H9 (cell line): ENCODE results near the gene XRCC3. TPM values are rescaled to one million over a fixed set of nuclear protein-coding genes. Genes with fewer than 3 reads are reported as not detected.

Experiments
- DNase-seq: peaks from one replicate; pipeline ENCODE4 v3.0.0-alpha.2; 2017
- H2AFZ ChIP-seq: one replicate; pipeline ENCODE4 v1.6.1; 2013; ENCODE audit warnings: mild to moderate bottlenecking, low read length, control low read depth, moderate library complexity
- H2AK5ac ChIP-seq: 2 replicates; pipeline ENCODE4 v1.6.1; 2013; ENCODE audit warnings: low read length, control low read depth, mixed read lengths; ENCODE audit not compliant: insufficient read length
- H2BK120ac ChIP-seq: one replicate; pipeline ENCODE4 v1.6.1; 2013; ENCODE audit warnings: low read depth, mild to moderate bottlenecking, low read length, control low read depth, inconsistent platforms; ENCODE audit not compliant: poor library complexity, severe bottlenecking
- H2BK12ac ChIP-seq: 2 replicates; pipeline ENCODE4 v1.6.1; 2013; ENCODE audit warnings: low read length, control low read depth, mixed read lengths, low read depth; ENCODE audit not compliant: insufficient read length
- H2BK15ac ChIP-seq: 2 replicates; pipeline ENCODE4 v1.6.1; 2013; ENCODE audit warnings: low read depth, low read length, control low read depth
- H2BK20ac ChIP-seq: one replicate; pipeline ENCODE4 v1.6.1; 2013; ENCODE audit warnings: low read depth, mild to moderate bottlenecking, low read length, control low read depth, inconsistent platforms; ENCODE audit not compliant: poor library complexity, severe bottlenecking
- H2BK5ac ChIP-seq: 2 replicates; pipeline ENCODE4 v1.6.1; 2013; ENCODE audit warnings: low read length, control low read depth, mixed read lengths; ENCODE audit not compliant: insufficient read length
- H3K14ac ChIP-seq: 2 replicates; pipeline ENCODE4 v1.6.1; 2013; ENCODE audit warnings: low read length, control low read depth; ENCODE audit not compliant: insufficient read depth
- H3K18ac ChIP-seq: 2 replicates; pipeline ENCODE4 v1.6.1; 2013; ENCODE audit warnings: low read depth, mild to moderate bottlenecking, mixed read lengths, low read length, control low read depth; ENCODE audit not compliant: insufficient read length
- H3K23ac ChIP-seq: 2 replicates; pipeline ENCODE4 v1.6.1; 2013; ENCODE audit warnings: low read length, control low read depth, mixed read lengths, low read depth; ENCODE audit not compliant: insufficient read length
- H3K23me2 ChIP-seq: 2 replicates; pipeline ENCODE4 v1.6.1; 2013; ENCODE audit warnings: low read depth, mild to moderate bottlenecking, mixed read lengths, low read length, control low read depth; ENCODE audit not compliant: insufficient read length, poor library complexity, severe bottlenecking
- H3K27ac ChIP-seq: 2 replicates; pipeline ENCODE4 v1.5.1; 2013; ENCODE audit warnings: low read length, control low read depth, mixed read lengths, low read depth; ENCODE audit not compliant: insufficient read length
- H3K27me3 ChIP-seq: 2 replicates; pipeline ENCODE4 v1.6.1; 2013; ENCODE audit warnings: low read length, control low read depth, inconsistent platforms; ENCODE audit not compliant: insufficient read depth
- H3K4ac ChIP-seq: 2 replicates; pipeline ENCODE4 v1.6.1; 2013; ENCODE audit warnings: low read depth, mild to moderate bottlenecking, control low read depth, inconsistent platforms, low read length, moderate library complexity
- H3K4me1 ChIP-seq: 2 replicates; pipeline ENCODE4 v1.6.1; 2013; ENCODE audit warnings: low read length, control low read depth, inconsistent platforms; ENCODE audit not compliant: insufficient read depth
- H3K4me2 ChIP-seq: 2 replicates; pipeline ENCODE4 v1.6.1; 2013; ENCODE audit warnings: low read length, control low read depth, mixed read lengths; ENCODE audit not compliant: insufficient read length, insufficient read depth
- H3K56ac ChIP-seq: 2 replicates; pipeline ENCODE4 v1.6.1; 2013; ENCODE audit warnings: low read depth, mild to moderate bottlenecking, mixed read lengths, low read length, control low read depth; ENCODE audit not compliant: insufficient read length
- H3K79me1 ChIP-seq: 2 replicates; pipeline ENCODE4 v1.6.1; 2013; ENCODE audit warnings: low read depth, mild to moderate bottlenecking, moderate library complexity, low read length, control low read depth, inconsistent platforms; ENCODE audit not compliant: insufficient read depth, poor library complexity, severe bottlenecking
- H3K79me2 ChIP-seq: 2 replicates; pipeline ENCODE4 v1.6.1; 2013; ENCODE audit warnings: low read length, control low read depth, inconsistent platforms; ENCODE audit not compliant: insufficient read depth
- H3K9ac ChIP-seq: 2 replicates; pipeline ENCODE4 v1.6.1; 2013; ENCODE audit warnings: low read length, control low read depth, mixed read lengths; ENCODE audit not compliant: insufficient read length; ENCODE audit errors: extremely low read depth
- H3K9me3 ChIP-seq: one replicate; pipeline ENCODE4 v1.6.1; 2013; ENCODE audit warnings: low read depth, low read length, inconsistent platforms; ENCODE audit not compliant: control insufficient read depth
- H3T11ph ChIP-seq: one replicate; pipeline ENCODE4 v1.6.1; 2013; ENCODE audit warnings: mild to moderate bottlenecking, low read length, control low read depth, inconsistent platforms
- H4K20me1 ChIP-seq: one replicate; pipeline ENCODE4 v1.6.1; 2013; ENCODE audit not compliant: control insufficient read depth, insufficient read length, insufficient read depth
- H4K5ac ChIP-seq: 2 replicates; pipeline ENCODE4 v1.6.1; 2013; ENCODE audit warnings: low read depth, mild to moderate bottlenecking, mixed read lengths, low read length, control low read depth; ENCODE audit not compliant: insufficient read length
- H4K8ac ChIP-seq: replicated peaks from 2 replicates; pipeline ENCODE4 v1.6.1; 2013; ENCODE audit warnings: low read length, control low read depth, mixed read lengths, low read depth; ENCODE audit not compliant: insufficient read length
- H4K91ac ChIP-seq: 2 replicates; pipeline ENCODE4 v1.6.1; 2013; ENCODE audit warnings: low read depth, mild to moderate bottlenecking, moderate library complexity, mixed read lengths, low read length, control low read depth; ENCODE audit not compliant: insufficient read length
- H3K27ac Mint-ChIP-seq, 3 experiments: 2 replicates in 2 of 3; 3 replicates in 1 of 3; pipeline ENCODE4 v1.8.0; 2020 to 2021; ENCODE audit warnings: mixed read lengths in 3 of 3, mild to moderate bottlenecking in 1 of 3, moderate library complexity in 1 of 3
- H3K27me3 Mint-ChIP-seq: 2 replicates; pipeline ENCODE4 v1.8.0; 2021; ENCODE audit warnings: low read depth, mild to moderate bottlenecking, moderate library complexity, mixed read lengths
- H3K36me3 Mint-ChIP-seq, 3 experiments: 2 replicates in 2 of 3; 3 replicates in 1 of 3; pipeline ENCODE4 v1.8.0; 2020 to 2021; ENCODE audit warnings: low read depth in 3 of 3, mixed read lengths in 3 of 3; ENCODE audit not compliant: insufficient read depth in 1 of 3
- H3K4me1 Mint-ChIP-seq, 2 experiments: 2 replicates each; pipeline ENCODE4 v1.8.0; 2020; ENCODE audit warnings: mixed read lengths in 2 of 2
- H3K4me3 Mint-ChIP-seq, 2 experiments: 2 replicates in 1 of 2; 3 replicates in 1 of 2; pipeline ENCODE4 v1.8.0; 2020 to 2021; ENCODE audit warnings: mild to moderate bottlenecking in 2 of 2, mixed read lengths in 2 of 2, moderate library complexity in 1 of 2
- H3K9me3 Mint-ChIP-seq, 2 experiments: 2 replicates in 1 of 2; 3 replicates in 1 of 2; pipeline ENCODE4 v1.8.0; 2020; ENCODE audit warnings: mild to moderate bottlenecking in 2 of 2, mixed read lengths in 2 of 2, moderate library complexity in 1 of 2
- WGBS: extraction: QIAGEN DNeasy Blood & Tissue Kit; methylation state at CpG from one replicate; pipeline ENCODE4 v1.1.7; 2013; ENCODE audit warnings: missing lambda C conversion rate, low lambda C conversion rate, mixed read lengths; ENCODE audit not compliant: insufficient read length; ENCODE audit errors: extremely low coverage; 5-methylcytosine and 5-hydroxymethylcytosine counted together
- total RNA-seq: library from RNA; stranded (reverse); gene quantifications from 2 replicates; pipeline ENCODE4 v1.2.1, GENCODE V29; 2021
- TF ChIP-seq, protein P1 (sequence below): fragments of 200-600 bp; sonication (generic); conservative IDR thresholded peaks from 3 replicates; pipeline ENCODE4 v1.8.0; 2021; ENCODE audit warnings: antibody characterized with exemption, mild to moderate bottlenecking

XRCC3 gene
- total RNA-seq, 1 experiment from 2014 or later: 45.3 TPM

DNA sequence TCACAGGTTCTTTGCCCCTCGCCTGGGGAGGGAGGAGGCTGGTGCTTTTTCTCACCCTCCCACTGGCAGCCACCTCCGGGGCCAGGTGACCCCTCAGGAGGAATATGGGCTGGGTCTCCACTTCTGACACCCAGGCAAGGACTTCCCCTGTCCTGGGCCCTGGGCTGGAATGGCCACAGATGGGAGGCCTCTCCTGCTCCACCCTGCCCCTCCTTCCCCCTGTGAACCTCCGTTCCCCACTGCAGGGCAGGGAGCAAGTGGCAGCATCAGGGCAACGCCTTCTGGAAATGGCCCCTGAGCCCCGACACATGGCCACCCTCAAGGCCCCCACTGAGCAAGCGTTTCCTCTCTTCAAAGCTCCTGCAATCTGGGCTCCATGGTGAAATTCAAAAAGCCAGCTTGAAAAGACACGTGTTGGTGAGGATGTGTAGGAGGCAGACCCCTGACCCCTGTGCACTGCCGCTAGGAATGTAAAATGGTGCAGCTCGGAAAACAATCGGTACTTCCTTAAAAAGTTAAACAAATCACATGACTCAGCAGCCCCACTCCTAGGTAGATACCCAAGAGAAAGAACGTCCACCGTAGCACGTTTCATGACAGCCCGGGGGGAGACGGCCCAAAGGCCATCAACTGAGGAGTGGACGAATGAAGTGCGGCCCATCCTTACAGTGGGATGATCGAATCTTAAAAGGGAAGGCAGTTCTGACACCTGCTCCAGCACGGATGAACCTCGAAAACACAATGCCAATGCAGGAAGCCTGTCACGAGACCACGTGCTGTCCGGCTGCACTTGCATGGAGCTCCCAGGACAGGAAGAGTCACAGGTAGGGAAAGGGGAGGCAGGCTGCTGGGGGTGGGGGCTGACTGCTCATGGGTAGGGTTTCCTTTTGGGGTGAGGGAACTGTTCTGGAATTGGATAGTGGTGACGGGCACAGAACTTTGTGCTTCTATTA is 11.5 kb downstream of the XRCC3 start:
- no peaks in the 10 kb centered on the region for H3K79me1 ChIP-seq
- Mint-ChIP-seq H3K9me3 (no peaks in the 10 kb centered on the region; a peak in 2 of 5 replicates), H3K4me1 (peaks cover 0 to 6% of the 10 kb centered on the region in 2 experiments), H3K27ac (peak overlapping the region; percentile 10 to 88 (median 62); a peak in 6 of 7 replicates), H3K36me3 (peaks cover 24 to 53% (median 52%) of the 10 kb centered on the region in 3 experiments; a peak in 6 of 7 replicates), H3K4me3 (peak overlapping the region in 1 of 2 experiments; percentile 22; a peak in 1 of 5 replicates), H3K27me3 (peaks cover 1% of the 10 kb centered on the region; the same call in 1 of the 2 replicates)
- no peak overlapping the region for H3K4me2 ChIP-seq
- no peaks in the 10 kb centered on the region for H3K9me3 ChIP-seq
- H2BK120ac ChIP-seq: no peak overlapping the region
- DNase-seq: peak; percentile 25
- no peak overlapping the region for H2AFZ ChIP-seq
- no peak overlapping the region for H4K91ac ChIP-seq
- no peak overlapping the region for H3T11ph ChIP-seq
- no peak overlapping the region for H3K18ac ChIP-seq
- H4K5ac ChIP-seq: no peak overlapping the region
- H2BK15ac ChIP-seq: no peak overlapping the region
- WGBS: no CpG with 5 or more reads among the region's 24 CpGs
- no peak overlapping the region for H4K8ac ChIP-seq
- TF ChIP-seq, protein P1, sequence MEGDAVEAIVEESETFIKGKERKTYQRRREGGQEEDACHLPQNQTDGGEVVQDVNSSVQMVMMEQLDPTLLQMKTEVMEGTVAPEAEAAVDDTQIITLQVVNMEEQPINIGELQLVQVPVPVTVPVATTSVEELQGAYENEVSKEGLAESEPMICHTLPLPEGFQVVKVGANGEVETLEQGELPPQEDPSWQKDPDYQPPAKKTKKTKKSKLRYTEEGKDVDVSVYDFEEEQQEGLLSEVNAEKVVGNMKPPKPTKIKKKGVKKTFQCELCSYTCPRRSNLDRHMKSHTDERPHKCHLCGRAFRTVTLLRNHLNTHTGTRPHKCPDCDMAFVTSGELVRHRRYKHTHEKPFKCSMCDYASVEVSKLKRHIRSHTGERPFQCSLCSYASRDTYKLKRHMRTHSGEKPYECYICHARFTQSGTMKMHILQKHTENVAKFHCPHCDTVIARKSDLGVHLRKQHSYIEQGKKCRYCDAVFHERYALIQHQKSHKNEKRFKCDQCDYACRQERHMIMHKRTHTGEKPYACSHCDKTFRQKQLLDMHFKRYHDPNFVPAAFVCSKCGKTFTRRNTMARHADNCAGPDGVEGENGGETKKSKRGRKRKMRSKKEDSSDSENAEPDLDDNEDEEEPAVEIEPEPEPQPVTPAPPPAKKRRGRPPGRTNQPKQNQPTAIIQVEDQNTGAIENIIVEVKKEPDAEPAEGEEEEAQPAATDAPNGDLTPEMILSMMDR: no peak
- no peaks in the 10 kb centered on the region for H3K27me3 ChIP-seq
- no peak overlapping the region for H3K9ac ChIP-seq
- no peaks in the 10 kb centered on the region; the same call in 1 of the 2 replicates for H3K4me1 ChIP-seq
- no peak overlapping the region for H3K56ac ChIP-seq
- no peaks in the 10 kb centered on the region for H4K20me1 ChIP-seq
- H2AK5ac ChIP-seq: no peak overlapping the region
- no peak overlapping the region for H3K27ac ChIP-seq
- no peak overlapping the region for H2BK5ac ChIP-seq
- H3K14ac ChIP-seq: no peak overlapping the region
- H3K23me2 ChIP-seq: no peaks in the 10 kb centered on the region
- no peak overlapping the region for H3K4ac ChIP-seq
- H2BK12ac ChIP-seq: no peak overlapping the region
- no peaks in the 10 kb centered on the region for H3K79me2 ChIP-seq
- no peak overlapping the region for H2BK20ac ChIP-seq
- no peak overlapping the region for H3K23ac ChIP-seq
